Adrenal gland (tissue), 5 donors: ENCODE results near the gene TMEM37.

ENCODE experiments used
- POLR2A ChIP-seq, 2 donors: fragments of 450-650 bp; IDR thresholded peaks; one replicate each; pipeline ENCODE4 v1.6.1; 2017; ENCODE audit warnings: antibody characterized with exemption in 2 of 2, mild to moderate bottlenecking in 2 of 2, moderate library complexity in 1 of 2
- TF ChIP-seq, protein P1 (sequence below), 6 experiments: fragments of 450-650 bp in 4 of 6; fragments of 200-600 bp in 2 of 6; sonication (generic) in 1 of 6; IDR thresholded peaks; 1 replicate in 5 of 6; 2 replicates in 1 of 6; pipeline versions ENCODE4 v1.5.1 to v1.8.0; 2016 to 2021; ENCODE audit warnings: antibody characterized with exemption in 6 of 6, mild to moderate bottlenecking in 2 of 6, moderate library complexity in 1 of 6
- donor health status: DM: no; HTN: no; CAD: no.

DNA sequence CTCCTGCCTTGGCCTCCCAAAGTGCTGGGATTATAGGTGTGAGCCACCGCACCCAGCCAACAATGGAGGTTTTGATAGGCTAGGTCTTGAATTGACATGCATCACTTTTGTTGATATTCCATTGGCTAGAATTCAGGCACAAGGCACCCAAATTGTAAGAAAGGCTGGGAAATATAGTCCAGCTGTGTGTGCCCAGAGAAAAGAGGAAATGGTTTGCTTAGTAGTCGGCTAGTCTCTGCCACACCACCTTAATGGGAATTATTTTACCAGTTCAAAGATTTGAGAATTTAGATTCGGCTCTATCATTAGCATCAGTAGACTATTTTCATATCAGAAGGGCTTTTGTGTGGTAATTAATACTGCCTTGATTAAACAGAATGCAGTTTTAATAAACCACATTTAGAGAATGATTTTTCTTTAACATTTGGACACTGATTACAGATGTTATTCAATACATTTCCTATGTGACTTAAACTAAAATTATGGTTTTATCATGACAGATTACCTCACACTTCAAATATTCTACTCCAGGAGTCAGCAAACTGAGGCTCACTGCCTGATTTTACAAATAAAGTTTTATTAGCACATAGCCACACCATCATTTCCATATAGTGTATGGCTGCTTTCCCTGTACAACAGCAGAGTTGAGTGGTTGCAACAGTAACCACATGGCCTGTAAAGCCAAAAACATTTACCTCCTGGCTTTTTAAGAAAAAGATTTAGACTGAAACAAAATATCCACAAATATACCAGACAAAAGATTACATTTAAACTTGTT is 37.5 kb upstream of the TMEM37 start:
- TF ChIP-seq, protein P1, sequence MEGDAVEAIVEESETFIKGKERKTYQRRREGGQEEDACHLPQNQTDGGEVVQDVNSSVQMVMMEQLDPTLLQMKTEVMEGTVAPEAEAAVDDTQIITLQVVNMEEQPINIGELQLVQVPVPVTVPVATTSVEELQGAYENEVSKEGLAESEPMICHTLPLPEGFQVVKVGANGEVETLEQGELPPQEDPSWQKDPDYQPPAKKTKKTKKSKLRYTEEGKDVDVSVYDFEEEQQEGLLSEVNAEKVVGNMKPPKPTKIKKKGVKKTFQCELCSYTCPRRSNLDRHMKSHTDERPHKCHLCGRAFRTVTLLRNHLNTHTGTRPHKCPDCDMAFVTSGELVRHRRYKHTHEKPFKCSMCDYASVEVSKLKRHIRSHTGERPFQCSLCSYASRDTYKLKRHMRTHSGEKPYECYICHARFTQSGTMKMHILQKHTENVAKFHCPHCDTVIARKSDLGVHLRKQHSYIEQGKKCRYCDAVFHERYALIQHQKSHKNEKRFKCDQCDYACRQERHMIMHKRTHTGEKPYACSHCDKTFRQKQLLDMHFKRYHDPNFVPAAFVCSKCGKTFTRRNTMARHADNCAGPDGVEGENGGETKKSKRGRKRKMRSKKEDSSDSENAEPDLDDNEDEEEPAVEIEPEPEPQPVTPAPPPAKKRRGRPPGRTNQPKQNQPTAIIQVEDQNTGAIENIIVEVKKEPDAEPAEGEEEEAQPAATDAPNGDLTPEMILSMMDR (IDR thresholded peaks at IDR 0.05) = no peak
- no peak for TF ChIP-seq POLR2A (IDR thresholded peaks at IDR 0.05)
